WERI-Rb-1 (cell line): ENCODE results near the gene B4GALT5.

Experiments
- DNase-seq: peaks from one replicate; pipeline ENCODE4 v3.0.0-alpha.2; 2020
- H3K27ac ChIP-seq: fragments of 250-450 bp; sonication (Bioruptor Pico); 2 replicates; pipeline ENCODE4 v1.5.1; 2020; ENCODE audit warnings: mild to moderate bottlenecking, moderate library complexity
- H3K27me3 ChIP-seq: fragments of 250-450 bp; sonication (Bioruptor Pico); 2 replicates; pipeline ENCODE4 v1.5.1; 2021; ENCODE audit warnings: mild to moderate bottlenecking, low read depth, moderate library complexity; ENCODE audit not compliant: insufficient read depth, severe bottlenecking
- H3K36me3 ChIP-seq: fragments of 250-450 bp; sonication (Bioruptor Pico); 2 replicates; pipeline ENCODE4 v1.5.1; 2020; ENCODE audit warnings: mild to moderate bottlenecking, moderate library complexity
- H3K4me3 ChIP-seq: 2 replicates; pipeline ENCODE4 v1.5.1; 2011; ENCODE audit warnings: low read depth, mild to moderate bottlenecking, control low read depth, low read length
- H3K9me3 ChIP-seq: fragments of 250-450 bp; sonication (Bioruptor Pico); 2 replicates; pipeline ENCODE4 v1.5.1; 2021; ENCODE audit warnings: mild to moderate bottlenecking, moderate library complexity; ENCODE audit not compliant: severe bottlenecking
- CTCF ChIP-seq: IDR thresholded peaks from 2 replicates; pipeline ENCODE4 v1.5.1; 2011; ENCODE audit warnings: low read depth, mild to moderate bottlenecking, control low read depth, inconsistent platforms, low read length

Gene B4GALT5

GRCh38 chr20:49677777-49678758, 35.6 kb downstream of the B4GALT5 start:
- Histone ChIP-seq H3K27ac (peak overlapping the region; percentile 44), H3K4me3 (no peak overlapping the region), H3K36me3 (no peaks in the 10 kb centered on the region), H3K27me3 (no peaks in the 10 kb centered on the region), H3K9me3 (no peaks in the 10 kb centered on the region)
- no peak for TF ChIP-seq CTCF
- no peak for DNase-seq

- no peak overlapping the region for H3K27ac ChIP-seq
Observed at GRCh38 chr20:49676581-49677291, 36.9 kb downstream of the B4GALT5 start.

GRCh38 chr20:49675368-49676151, 38.1 kb downstream of the B4GALT5 start:
- no peak overlapping the region for H3K27ac ChIP-seq
- no peak for TF ChIP-seq CTCF
- H3K9me3 ChIP-seq = no peaks in the 10 kb centered on the region
- DNase-seq = no peak
- no peaks in the 10 kb centered on the region for H3K36me3 ChIP-seq
- no peak overlapping the region for H3K4me3 ChIP-seq
- H3K27me3 ChIP-seq = no peaks in the 10 kb centered on the region

More at GRCh38 chr20:49676581-49677291, 36.9 kb downstream of the B4GALT5 start:
- H3K4me3 ChIP-seq = no peak overlapping the region
- no peaks in the 10 kb centered on the region for H3K36me3 ChIP-seq
- no peaks in the 10 kb centered on the region for H3K9me3 ChIP-seq
- no peak for DNase-seq
- no peak for TF ChIP-seq CTCF
- H3K27me3 ChIP-seq = no peaks in the 10 kb centered on the region

GRCh38 chr20:49674383-49675352, 39.0 kb downstream of the B4GALT5 start:
- Histone ChIP-seq H3K9me3 (no peaks in the 10 kb centered on the region), H3K36me3 (no peaks in the 10 kb centered on the region), H3K4me3 (no peak overlapping the region), H3K27ac (no peak overlapping the region), H3K27me3 (no peaks in the 10 kb centered on the region)
- no peak for TF ChIP-seq CTCF
- no peak for DNase-seq
